Measurements from ENCODE around the gene MILR1. TPM values are rescaled to one million over a fixed set of nuclear protein-coding genes. Genes with fewer than 3 reads are reported as not detected.

MILR1 gene
- total RNA-seq, 4 donors from 2014 or later: 2.3 to 14.6 (median 6.8) TPM; not detected in 1

- intact Hi-C loops (cut with DNase I): loop anchor here (5.0 kb wide), 1 partner anchor 90 kb away; no protein-coding TSS in a partner anchor
- WGBS, 2 donors: 54 to 59% methylated on average over 18 to 22 of the region's 24 CpGs
- peak in 1 of 2 donors; percentile 20 for DNase-seq
Observed at GRCh38 chr17:64411999-64412771, 36.7 kb upstream of the MILR1 start.

GRCh38 chr17:64412944-64413381 lies 36.0 kb upstream of the MILR1 start:
- H3K27ac ChIP-seq: peak overlapping the region in 1 of 3 donors; percentile 4
- H3K4me3 ChIP-seq (replicated peaks in 1 of 3): no peak overlapping the region
- no peak for DNase-seq
- 95 to 100% methylated on average over 2 of the region's 2 CpGs for WGBS, 2 donors
- intact Hi-C loops (cut with DNase I): loop anchor here (5.0 kb wide), 1 partner anchor 91 kb away; no protein-coding TSS in a partner anchor
- no peaks in the 10 kb centered on the region for H3K9me3 ChIP-seq
- H3K36me3 ChIP-seq: no peaks in the 10 kb centered on the region
- no peak for TF ChIP-seq CTCF (IDR thresholded peaks at IDR 0.05)
- no peaks in the 10 kb centered on the region for H3K27me3 ChIP-seq
- H3K4me1 ChIP-seq: peaks cover 11 to 35% of the 10 kb centered on the region in 2 donors

More at GRCh38 chr17:64411999-64412771, 36.7 kb upstream of the MILR1 start:
- H3K36me3 ChIP-seq: no peaks in the 10 kb centered on the region
- no peak overlapping the region for H3K4me3 ChIP-seq (replicated peaks in 1 of 3)
- peaks cover 11 to 35% of the 10 kb centered on the region in 2 donors for H3K4me1 ChIP-seq
- no peak for TF ChIP-seq CTCF (IDR thresholded peaks at IDR 0.05)
- TF ChIP-seq POLR2A (IDR thresholded peaks at IDR 0.05): no peak
- H3K27me3 ChIP-seq: no peaks in the 10 kb centered on the region
- H3K9me3 ChIP-seq: no peaks in the 10 kb centered on the region
- H3K27ac ChIP-seq: peak overlapping the region in 2 of 3 donors; percentile 4 to 15

GRCh38 chr17:64413513-64413912 lies 35.4 kb upstream of the MILR1 start:
- no peak for DNase-seq
- intact Hi-C loops (cut with DNase I): loop anchor here (5.0 kb wide), 1 partner anchor 91 kb away; no protein-coding TSS in a partner anchor
- H3K27ac ChIP-seq: no peak overlapping the region

GRCh38 chr17:64418506-64419339 lies 30.2 kb upstream of the MILR1 start:
- Histone ChIP-seq H3K4me3 (replicated peaks in 1 of 3) (no peak overlapping the region), H3K36me3 (no peaks in the 10 kb centered on the region), H3K4me1 (no peaks in the 10 kb centered on the region), H3K27me3 (no peaks in the 10 kb centered on the region), H3K27ac (no peak overlapping the region), H3K9me3 (no peaks in the 10 kb centered on the region)
- WGBS, 2 donors: 36 to 37% methylated on average over 19 of the region's 19 CpGs
- no peak for DNase-seq
- intact Hi-C loops (cut with DNase I): no loop called here
- TF ChIP-seq POLR2A (IDR thresholded peaks at IDR 0.05): no peak
- peak; percentile 56 to 91 (median 80) for TF ChIP-seq CTCF (IDR thresholded peaks at IDR 0.05)

More at GRCh38 chr17:64413513-64413912, 35.4 kb upstream of the MILR1 start:
- 47 to 51% methylated on average over 4 of the region's 4 CpGs for WGBS, 2 donors
- Histone ChIP-seq H3K4me1 (peaks cover 11 to 35% of the 10 kb centered on the region in 2 donors), H3K27me3 (no peaks in the 10 kb centered on the region), H3K4me3 (replicated peaks in 1 of 3) (no peak overlapping the region), H3K36me3 (no peaks in the 10 kb centered on the region), H3K9me3 (no peaks in the 10 kb centered on the region)
- no peak for TF ChIP-seq CTCF (IDR thresholded peaks at IDR 0.05)
- TF ChIP-seq POLR2A (IDR thresholded peaks at IDR 0.05): no peak

Data from thyroid gland (tissue), 4 donors.